Kidney (tissue), 14 donors: Measurements from ENCODE around the gene NOTCH4. TPM values are rescaled to one million over a fixed set of nuclear protein-coding genes. Genes with fewer than 3 reads are reported as not detected.

Experiments
- DNase-seq, 5 donors: peaks; one replicate each; pipeline ENCODE4 v3.0.0-alpha.2; 2013 to 2020
- FAIRE-seq: peaks from 2 replicates; lab custom pipeline; 2012; peaks lifted over from hg19 to GRCh38; lab: Jason Lieb, UNC
- H3K27ac ChIP-seq, 2 donors: one replicate each; pipeline ENCODE4 v1.7.0; 2013; ENCODE audit warnings: low read depth in 2 of 2, low read length in 2 of 2, inconsistent platforms in 1 of 2
- H3K27me3 ChIP-seq: one replicate; pipeline ENCODE4 v1.7.1; 2013; ENCODE audit warnings: low read length, inconsistent platforms; ENCODE audit not compliant: control insufficient read depth, insufficient read depth
- H3K36me3 ChIP-seq, 3 donors: one replicate each; pipeline versions ENCODE4 v1.7.0 to v1.7.1; 2013; ENCODE audit warnings: low read length in 3 of 3, control low read depth in 1 of 3, inconsistent platforms in 1 of 3; ENCODE audit not compliant: insufficient read depth in 3 of 3, control insufficient read depth in 2 of 3
- H3K4me1 ChIP-seq, 3 donors: one replicate each; pipeline versions ENCODE4 v1.7.0 to v1.7.1; 2013; ENCODE audit warnings: low read length in 3 of 3, inconsistent platforms in 1 of 3, low read depth in 1 of 3; ENCODE audit not compliant: control insufficient read depth in 2 of 3, insufficient read depth in 2 of 3
- H3K4me3 ChIP-seq, 3 donors: one replicate each; pipeline versions ENCODE4 v1.7.0 to v1.8.1; 2013; ENCODE audit warnings: low read length in 3 of 3, control low read depth in 1 of 3, inconsistent platforms in 1 of 3
- H3K9ac ChIP-seq, 3 donors: one replicate each; pipeline versions ENCODE4 v1.7.0 to v1.7.1; 2013; ENCODE audit warnings: low read length in 3 of 3, control low read depth in 1 of 3, inconsistent platforms in 1 of 3
- H3K9me3 ChIP-seq, 3 donors: one replicate each; pipeline versions ENCODE4 v1.7.0 to v1.7.1; 2013; ENCODE audit warnings: low read length in 3 of 3, control low read depth in 1 of 3, inconsistent platforms in 1 of 3; ENCODE audit not compliant: control insufficient read depth in 2 of 3, insufficient read depth in 1 of 3
- CTCF ChIP-seq: IDR thresholded peaks from 3 replicates; pipeline ENCODE4 v1.5.1; 2012; ENCODE audit warnings: mild to moderate bottlenecking, moderate library complexity, borderline replicate concordance; ENCODE audit not compliant: insufficient read depth; ENCODE audit errors: extremely low read depth
- intact Hi-C: fragments of 100-400 bp; cut with DNase I; formaldehyde crosslinking; loops from one replicate; pipeline ENCODE4 v1.11.1; 2022
- polyA plus RNA-seq: library from polyadenylated mRNA; stranded (reverse); fragments of 350-450 nt; fragmentation: Illumina TruSeq; extraction: RNeasy Lipid Tissue Mini Kit (QIAGEN cat#74804); gene quantifications from one replicate; pipeline ENCODE4 v1.2.3, GENCODE V29; 2014; ENCODE audit warnings: low read depth, low replicate concordance; ENCODE audit not compliant: insufficient read depth
- total RNA-seq: library from RNA; stranded (reverse); fragmentation: NEBNext Ultra II Directional; extraction: Animal tissue kit (Norgen Biotek cat#: 25700); gene quantifications from one replicate; pipeline ENCODE4 v1.2.1, GENCODE V29; 2021
- donor health status: control.
- donor health status: control.
- donor health status: control.
- donor health status: control.
- donor health status: control.
- donor health status: DM: yes; HTN: yes; CAD: no.
- donor health status: Normal renal cell carcinoma (clear cell type).

NOTCH4 gene
- total and polyA plus RNA-seq, 2 donors from 2014 or later, result 22.5 to 30.5 TPM

- peak overlapping the region in 2 of 3 donors; percentile 10 to 94 for H3K4me3 ChIP-seq
- H3K9ac ChIP-seq, result no peak overlapping the region
- H3K27ac ChIP-seq, result no peak overlapping the region
- no peaks in the 10 kb centered on the region for H3K27me3 ChIP-seq
- no peak for TF ChIP-seq CTCF
- H3K4me1 ChIP-seq, result peaks cover 7 to 29% (median 28%) of the 10 kb centered on the region in 3 donors
- no peak for DNase-seq
- FAIRE-seq, result no peak
- H3K36me3 ChIP-seq, result peaks cover 0 to 12% (median 2%) of the 10 kb centered on the region in 3 donors
- H3K9me3 ChIP-seq, result no peaks in the 10 kb centered on the region
- intact Hi-C loops, result no loop called here
Measured at GRCh38 chr6:32174416-32174815, 49.5 kb downstream of the NOTCH4 start.

GRCh38 chr6:32173051-32173727 lies 50.7 kb downstream of the NOTCH4 start:
- DNase-seq (no peak), FAIRE-seq (no peak)
- intact Hi-C loops, result no loop called here
- Histone ChIP-seq H3K27me3 (no peaks in the 10 kb centered on the region), H3K36me3 (peaks cover 0 to 12% (median 12%) of the 10 kb centered on the region in 3 donors), H3K4me3 (no peak overlapping the region), H3K27ac (no peak overlapping the region), H3K4me1 (peaks cover 4 to 21% (median 19%) of the 10 kb centered on the region in 3 donors), H3K9me3 (no peaks in the 10 kb centered on the region), H3K9ac (no peak overlapping the region)
- TF ChIP-seq CTCF, result no peak

- Histone ChIP-seq H3K27me3 (no peaks in the 10 kb centered on the region), H3K4me1 (peaks cover 0 to 10% (median 10%) of the 10 kb centered on the region in 3 donors), H3K9ac (no peak overlapping the region), H3K27ac (no peak overlapping the region), H3K36me3 (peaks cover 0 to 19% (median 12%) of the 10 kb centered on the region in 3 donors), H3K4me3 (no peak overlapping the region), H3K9me3 (no peaks in the 10 kb centered on the region)
- intact Hi-C loops, result no loop called here
- FAIRE-seq, result no peak
- peak in 1 of 5 donors; percentile 29 for DNase-seq
- no peak for TF ChIP-seq CTCF
Measured at GRCh38 chr6:32171234-32171633, 52.6 kb downstream of the NOTCH4 start.
